ENCODE measurements around the gene LOXHD1.

DNA sequence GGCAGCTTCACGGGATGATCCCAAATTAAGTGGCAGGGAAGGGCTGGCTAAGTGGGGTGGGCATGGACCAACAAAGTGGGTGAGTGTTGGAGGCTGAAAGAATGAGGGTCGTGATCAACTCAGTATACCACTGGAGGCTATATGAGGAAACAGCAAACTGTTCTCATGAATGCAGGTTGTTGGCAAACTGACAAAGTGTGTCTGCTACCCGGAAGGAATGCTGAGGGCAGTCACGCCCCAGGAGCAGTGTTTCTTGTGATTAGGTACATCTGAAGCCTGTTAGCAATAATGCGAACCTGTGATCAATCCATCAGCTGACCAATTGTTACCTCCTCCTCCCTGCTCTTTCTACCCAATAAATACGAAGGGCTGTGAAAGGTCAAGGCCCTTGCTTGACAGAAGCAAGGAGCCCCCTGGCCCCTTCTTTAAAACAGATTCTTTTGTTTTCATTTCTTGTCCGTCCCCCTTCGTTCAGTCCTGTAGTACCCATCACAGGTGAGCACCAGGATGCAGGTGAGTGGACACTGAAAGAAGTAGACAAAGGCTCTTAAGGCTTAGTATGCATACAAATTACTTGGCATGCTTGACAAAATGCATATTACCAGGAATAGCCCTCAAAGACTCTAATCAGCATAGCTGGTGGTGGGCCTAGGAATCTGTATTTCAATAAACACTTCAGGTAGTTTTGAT, 67.9 kb downstream of the LOXHD1 start:
- TF ChIP-seq, protein P1, sequence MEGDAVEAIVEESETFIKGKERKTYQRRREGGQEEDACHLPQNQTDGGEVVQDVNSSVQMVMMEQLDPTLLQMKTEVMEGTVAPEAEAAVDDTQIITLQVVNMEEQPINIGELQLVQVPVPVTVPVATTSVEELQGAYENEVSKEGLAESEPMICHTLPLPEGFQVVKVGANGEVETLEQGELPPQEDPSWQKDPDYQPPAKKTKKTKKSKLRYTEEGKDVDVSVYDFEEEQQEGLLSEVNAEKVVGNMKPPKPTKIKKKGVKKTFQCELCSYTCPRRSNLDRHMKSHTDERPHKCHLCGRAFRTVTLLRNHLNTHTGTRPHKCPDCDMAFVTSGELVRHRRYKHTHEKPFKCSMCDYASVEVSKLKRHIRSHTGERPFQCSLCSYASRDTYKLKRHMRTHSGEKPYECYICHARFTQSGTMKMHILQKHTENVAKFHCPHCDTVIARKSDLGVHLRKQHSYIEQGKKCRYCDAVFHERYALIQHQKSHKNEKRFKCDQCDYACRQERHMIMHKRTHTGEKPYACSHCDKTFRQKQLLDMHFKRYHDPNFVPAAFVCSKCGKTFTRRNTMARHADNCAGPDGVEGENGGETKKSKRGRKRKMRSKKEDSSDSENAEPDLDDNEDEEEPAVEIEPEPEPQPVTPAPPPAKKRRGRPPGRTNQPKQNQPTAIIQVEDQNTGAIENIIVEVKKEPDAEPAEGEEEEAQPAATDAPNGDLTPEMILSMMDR (IDR thresholded peaks at IDR 0.05) = no peak
- TF ChIP-seq ZFX (IDR thresholded peaks at IDR 0.05; ENCODE audit: borderline replicate concordance) = no peak
